SK-N-MC (cell line): ENCODE data around the gene LY86.

Experiments
- EZH2 ChIP-seq: fragments of 200-600 bp; sonication (generic); IDR thresholded peaks from one replicate; pipeline ENCODE4 v1.6.1; 2017; ENCODE audit warnings: antibody characterized with exemption
- FOXP2 ChIP-seq: optimal IDR thresholded peaks from 2 replicates; pipeline ENCODE3; 2011; ENCODE audit warnings: mild to moderate bottlenecking, moderate library complexity; ENCODE audit not compliant: insufficient read depth; ENCODE audit errors: extremely low read length, control extremely low read depth
- POLR2AphosphoS5 ChIP-seq: IDR thresholded peaks from 2 replicates; pipeline ENCODE4 v1.6.1; 2012; ENCODE audit warnings: mild to moderate bottlenecking, low read depth, low read length, borderline replicate concordance

- TF ChIP-seq EZH2 = no peak
- TF ChIP-seq POLR2AphosphoS5 = no peak
- TF ChIP-seq FOXP2 = no peak
Measured at GRCh38 chr6:6586671-6587526, 1.6 kb upstream of the LY86 start.
